HCT116 (cell line): ENCODE results near the gene RPS6KC1. TPM values are rescaled to one million over a fixed set of nuclear protein-coding genes. Genes with fewer than 3 reads are reported as not detected.

Source experiments
- ATAC-seq: fragments of 200-7000 bp; cut with Tn5 transposase; 2 replicates; pipeline ENCODE4 v1.9.1; 2020; ENCODE audit warnings: mild to moderate bottlenecking, moderate library complexity
- BruUV-seq: library from RNA; stranded (reverse); fragments of 400-500 nt; replicated peaks from 2 replicates; lab custom pipeline; 2021; lab: Mats Ljungman, UMichigan
- CTCF ChIA-PET: fragments of 300-600 bp; sonication (Branson Sonifier 250); formaldehyde crosslinking; loops from one replicate; lab custom pipeline; 2021; ENCODE audit warnings: antibody characterized with exemption; lab: Charles Lee
- POLR2A ChIA-PET: fragments of 300-600, 350-600 bp; sonication (Branson Sonifier 250); formaldehyde crosslinking; loops from one replicate; lab custom pipeline; 2021; ENCODE audit warnings: antibody characterized with exemption; lab: Charles Lee
- RAD21 ChIA-PET, 2 experiments: fragments of 300-600 bp; sonication (Branson Sonifier 250); formaldehyde crosslinking; loops; one replicate each; lab custom pipeline; 2023; ENCODE audit warnings: low total read pairs in 2 of 2; ENCODE audit not compliant: uncharacterized antibody in 2 of 2, unreplicated experiment in 2 of 2, low non-redundant PET in 1 of 2; lab: Charles Lee
- DNase-seq: peaks from one replicate; pipeline ENCODE4 v3.0.0-alpha.2; 2010; ENCODE audit warnings: low read depth, low spot score
- H2AFZ ChIP-seq: fragments of 200-600 bp; shearing (Covaris generic), sonication (generic); 2 replicates; pipeline ENCODE4 v1.6.1; 2017; ENCODE audit warnings: low read depth, mixed run types, mixed read lengths, antibody characterized with exemption, low read length; ENCODE audit not compliant: poor library complexity, severe bottlenecking
- H3K27ac ChIP-seq: 2 replicates; pipeline ENCODE4 v1.5.1; 2012; ENCODE audit warnings: low read depth, low read length
- H3K27me3 ChIP-seq: fragments of 200-600 bp; sonication (generic); 2 replicates; pipeline ENCODE4 v1.6.1; 2016; ENCODE audit warnings: mixed run types, low read length, mixed read lengths; ENCODE audit not compliant: insufficient read depth
- H3K36me3 ChIP-seq, 2 experiments: fragments of 200-500 bp in 1 of 2; fragments of 200-600 bp in 1 of 2; sonication (Bioruptor generic) in 1 of 2; sonication (generic) in 1 of 2; 2 replicates each; pipeline versions ENCODE4 v1.5.1 to v1.6.1; 2014 to 2016; ENCODE audit warnings: low read length in 2 of 2, inconsistent platforms in 1 of 2, mixed read lengths in 1 of 2, mixed run types in 1 of 2; ENCODE audit not compliant: insufficient read depth in 2 of 2, control insufficient read depth in 1 of 2
- H3K4me1 ChIP-seq, 2 experiments: fragments of 200-600 bp in 1 of 2; sonication (generic) in 1 of 2; 2 replicates each; pipeline versions ENCODE4 v1.5.1 to v1.6.1; 2012 to 2017; ENCODE audit warnings: low read length in 2 of 2, inconsistent platforms in 1 of 2, mild to moderate bottlenecking in 1 of 2, mixed read lengths in 1 of 2, mixed run types in 1 of 2, moderate library complexity in 1 of 2; ENCODE audit not compliant: insufficient read depth in 2 of 2, control insufficient read depth in 1 of 2
- H3K4me2 ChIP-seq: fragments of 200-600 bp; sonication (generic); 2 replicates; pipeline ENCODE4 v1.6.1; 2017; ENCODE audit warnings: mixed run types, low read length, mixed read lengths
- H3K4me3 ChIP-seq, 2 experiments: fragments of 200-600 bp in 1 of 2; sonication (generic) in 1 of 2; replicated peaks in 1 of 2; 2 replicates each; pipeline ENCODE4 v1.5.1; 2011 to 2016; ENCODE audit warnings: low read length in 2 of 2, control low read depth in 1 of 2, low read depth in 1 of 2, mild to moderate bottlenecking in 1 of 2, mixed read lengths in 1 of 2, mixed run types in 1 of 2
- H3K79me2 ChIP-seq: fragments of 200-600 bp; sonication (generic); 2 replicates; pipeline ENCODE4 v1.6.1; 2017; ENCODE audit warnings: mild to moderate bottlenecking, mixed run types, low read length, moderate library complexity, mixed read lengths; ENCODE audit not compliant: insufficient read depth
- H3K9ac ChIP-seq: fragments of 200-600 bp; sonication (generic); 2 replicates; pipeline ENCODE4 v1.6.1; 2016; ENCODE audit warnings: low read length, mixed read lengths
- H3K9me2 ChIP-seq: fragments of 200-600 bp; sonication (generic), shearing (Covaris generic); 2 replicates; pipeline ENCODE4 v1.6.1; 2017; ENCODE audit warnings: mixed run types, mild to moderate bottlenecking, moderate library complexity; ENCODE audit not compliant: insufficient read depth
- H3K9me3 ChIP-seq, 2 experiments: fragments of 200-500 bp in 1 of 2; fragments of 200-600 bp in 1 of 2; sonication (Bioruptor generic) in 1 of 2; sonication (generic) in 1 of 2; 2 replicates each; pipeline ENCODE4 v1.6.1; 2014 to 2017; ENCODE audit warnings: low read length in 2 of 2, mixed read lengths in 2 of 2, inconsistent platforms in 1 of 2, low read depth in 1 of 2, mild to moderate bottlenecking in 1 of 2, mixed run types in 1 of 2, moderate library complexity in 1 of 2; ENCODE audit not compliant: control insufficient read depth in 1 of 2, insufficient read depth in 1 of 2
- H4K20me1 ChIP-seq: fragments of 200-600 bp; sonication (generic), shearing (Covaris generic); 2 replicates; pipeline ENCODE4 v1.6.1; 2017; ENCODE audit warnings: mixed run types, mild to moderate bottlenecking, moderate library complexity; ENCODE audit not compliant: insufficient read depth
- CBX3 ChIP-seq: IDR thresholded peaks from 2 replicates; pipeline ENCODE4 v1.6.1; 2012; ENCODE audit warnings: low read depth
- EZH2 ChIP-seq: fragments of 200-600 bp; sonication (generic); IDR thresholded peaks from 2 replicates; pipeline ENCODE4 v1.6.1; 2017; ENCODE audit warnings: antibody characterized with exemption, mixed run types
- SRF ChIP-seq: IDR thresholded peaks from 2 replicates; pipeline ENCODE4 v1.6.1; 2012; ENCODE audit warnings: low read depth
- ZBTB33 ChIP-seq: IDR thresholded peaks from 2 replicates; pipeline ENCODE4 v1.6.1; 2011; ENCODE audit warnings: mild to moderate bottlenecking, low read length, moderate library complexity; ENCODE audit not compliant: insufficient replicate concordance; ENCODE audit errors: extremely low read depth
- intact Hi-C: fragments of 100-400 bp; cut with micrococcal nuclease; formaldehyde crosslinking; loops from 2 replicates; pipeline ENCODE4 v1.10.0; 2022
- total RNA-seq: library from RNA; stranded (reverse); gene quantifications from one replicate; pipeline ENCODE4 v1.2.1, GENCODE V29; 2021; ENCODE audit not compliant: unreplicated experiment
- TF ChIP-seq, protein P1 (sequence below), 3 experiments: fragments of 200-600 bp in 1 of 3; sonication (generic) in 1 of 3; IDR thresholded peaks in 2 of 3; conservative IDR thresholded peaks in 1 of 3; 2 replicates each; pipeline ENCODE4 v1.5.1; 2012 to 2017; ENCODE audit warnings: low read depth in 2 of 3, low read length in 2 of 3, antibody characterized with exemption in 1 of 3, borderline replicate concordance in 1 of 3, control low read depth in 1 of 3, mild to moderate bottlenecking in 1 of 3, mixed read lengths in 1 of 3, mixed run types in 1 of 3, moderate library complexity in 1 of 3; ENCODE audit not compliant: insufficient read depth in 1 of 3
- TF ChIP-seq, protein P2 (sequence below): IDR thresholded peaks from 2 replicates; pipeline ENCODE4 v1.6.1; 2012; ENCODE audit warnings: low read depth

RPS6KC1 gene
- total RNA-seq, 1 experiment from 2014 or later: 15.9 TPM

DNA sequence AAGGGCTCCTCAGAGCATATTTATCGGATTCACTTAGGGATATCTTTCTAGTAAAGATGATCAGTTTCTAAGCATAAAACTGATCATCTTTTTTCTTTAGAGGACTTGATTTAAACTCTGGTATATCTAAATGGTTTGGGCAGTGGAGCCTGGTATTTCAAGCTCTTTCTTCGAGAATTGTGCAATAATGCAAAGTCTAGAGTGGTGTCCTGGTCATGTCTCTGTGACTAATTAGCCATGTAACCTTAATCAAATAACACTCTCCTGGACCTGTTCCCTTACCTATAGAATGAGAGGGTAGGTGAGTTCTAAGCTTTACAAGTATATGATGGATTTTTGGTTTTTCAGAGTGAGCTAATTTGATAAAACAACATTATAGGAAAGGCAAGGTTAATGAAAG lies 225.2 kb downstream of the RPS6KC1 start (continued):
- TF ChIP-seq, protein P1, sequence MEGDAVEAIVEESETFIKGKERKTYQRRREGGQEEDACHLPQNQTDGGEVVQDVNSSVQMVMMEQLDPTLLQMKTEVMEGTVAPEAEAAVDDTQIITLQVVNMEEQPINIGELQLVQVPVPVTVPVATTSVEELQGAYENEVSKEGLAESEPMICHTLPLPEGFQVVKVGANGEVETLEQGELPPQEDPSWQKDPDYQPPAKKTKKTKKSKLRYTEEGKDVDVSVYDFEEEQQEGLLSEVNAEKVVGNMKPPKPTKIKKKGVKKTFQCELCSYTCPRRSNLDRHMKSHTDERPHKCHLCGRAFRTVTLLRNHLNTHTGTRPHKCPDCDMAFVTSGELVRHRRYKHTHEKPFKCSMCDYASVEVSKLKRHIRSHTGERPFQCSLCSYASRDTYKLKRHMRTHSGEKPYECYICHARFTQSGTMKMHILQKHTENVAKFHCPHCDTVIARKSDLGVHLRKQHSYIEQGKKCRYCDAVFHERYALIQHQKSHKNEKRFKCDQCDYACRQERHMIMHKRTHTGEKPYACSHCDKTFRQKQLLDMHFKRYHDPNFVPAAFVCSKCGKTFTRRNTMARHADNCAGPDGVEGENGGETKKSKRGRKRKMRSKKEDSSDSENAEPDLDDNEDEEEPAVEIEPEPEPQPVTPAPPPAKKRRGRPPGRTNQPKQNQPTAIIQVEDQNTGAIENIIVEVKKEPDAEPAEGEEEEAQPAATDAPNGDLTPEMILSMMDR (IDR thresholded peaks at IDR 0.05 in 2 of 3, conservative IDR thresholded peaks at IDR 0.05 in 1 of 3; ENCODE audit: borderline replicate concordance in 1 of 3, insufficient read depth in 1 of 3, low read depth in 2 of 3, low read length in 2 of 3): no peak
- TF ChIP-seq, all 23 proteins: peak for 0

GRCh38 chr1:213277036-213277435 lies 226.0 kb downstream of the RPS6KC1 start:
- TF ChIP-seq CBX3 (no peak), SRF (no peak), EZH2 (no peak), ZBTB33 (no peak)
- TF ChIP-seq, protein P2, sequence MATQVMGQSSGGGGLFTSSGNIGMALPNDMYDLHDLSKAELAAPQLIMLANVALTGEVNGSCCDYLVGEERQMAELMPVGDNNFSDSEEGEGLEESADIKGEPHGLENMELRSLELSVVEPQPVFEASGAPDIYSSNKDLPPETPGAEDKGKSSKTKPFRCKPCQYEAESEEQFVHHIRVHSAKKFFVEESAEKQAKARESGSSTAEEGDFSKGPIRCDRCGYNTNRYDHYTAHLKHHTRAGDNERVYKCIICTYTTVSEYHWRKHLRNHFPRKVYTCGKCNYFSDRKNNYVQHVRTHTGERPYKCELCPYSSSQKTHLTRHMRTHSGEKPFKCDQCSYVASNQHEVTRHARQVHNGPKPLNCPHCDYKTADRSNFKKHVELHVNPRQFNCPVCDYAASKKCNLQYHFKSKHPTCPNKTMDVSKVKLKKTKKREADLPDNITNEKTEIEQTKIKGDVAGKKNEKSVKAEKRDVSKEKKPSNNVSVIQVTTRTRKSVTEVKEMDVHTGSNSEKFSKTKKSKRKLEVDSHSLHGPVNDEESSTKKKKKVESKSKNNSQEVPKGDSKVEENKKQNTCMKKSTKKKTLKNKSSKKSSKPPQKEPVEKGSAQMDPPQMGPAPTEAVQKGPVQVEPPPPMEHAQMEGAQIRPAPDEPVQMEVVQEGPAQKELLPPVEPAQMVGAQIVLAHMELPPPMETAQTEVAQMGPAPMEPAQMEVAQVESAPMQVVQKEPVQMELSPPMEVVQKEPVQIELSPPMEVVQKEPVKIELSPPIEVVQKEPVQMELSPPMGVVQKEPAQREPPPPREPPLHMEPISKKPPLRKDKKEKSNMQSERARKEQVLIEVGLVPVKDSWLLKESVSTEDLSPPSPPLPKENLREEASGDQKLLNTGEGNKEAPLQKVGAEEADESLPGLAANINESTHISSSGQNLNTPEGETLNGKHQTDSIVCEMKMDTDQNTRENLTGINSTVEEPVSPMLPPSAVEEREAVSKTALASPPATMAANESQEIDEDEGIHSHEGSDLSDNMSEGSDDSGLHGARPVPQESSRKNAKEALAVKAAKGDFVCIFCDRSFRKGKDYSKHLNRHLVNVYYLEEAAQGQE: no peak
- ATAC-seq: no peak
- Histone ChIP-seq H3K79me2 (no peaks in the 10 kb centered on the region), H3K36me3 (no peaks in the 10 kb centered on the region), H3K9me2 (no peaks in the 10 kb centered on the region), H3K4me1 (no peaks in the 10 kb centered on the region), H2AFZ (no peak overlapping the region), H3K27me3 (no peaks in the 10 kb centered on the region), H3K4me3 (no peak overlapping the region), H3K27ac (no peak overlapping the region), H3K9ac (no peak overlapping the region), H4K20me1 (no peaks in the 10 kb centered on the region), H3K9me3 (no peaks in the 10 kb centered on the region), H3K4me2 (no peak overlapping the region)
- CTCF ChIA-PET: no interaction called here
- DNase-seq: no peak
- BruUV-seq: no TSS peak
- intact Hi-C loops: loop anchor here (10.0 kb wide), 1 partner anchor 62 kb away; no protein-coding TSS in a partner anchor
- POLR2A ChIA-PET: no interaction called here
- RAD21 ChIA-PET: no interaction called here
